LNCAP (cell line): ENCODE results near the gene PRKCZ.

Source experiments
- CTCF ChIP-seq: fragments of 450-650 bp; IDR thresholded peaks from 2 replicates; pipeline ENCODE4 v1.5.1; 2017; ENCODE audit warnings: mild to moderate bottlenecking

Gene PRKCZ

GRCh38 chr1:2055911-2056575, 5.8 kb downstream of the PRKCZ start:
- TF ChIP-seq CTCF = no peak

- TF ChIP-seq CTCF = no peak
Observed at GRCh38 chr1:2056955-2057590, 6.9 kb downstream of the PRKCZ start.

- no peak for TF ChIP-seq CTCF
Observed at GRCh38 chr1:2059290-2059953, 9.2 kb downstream of the PRKCZ start.

DNA sequence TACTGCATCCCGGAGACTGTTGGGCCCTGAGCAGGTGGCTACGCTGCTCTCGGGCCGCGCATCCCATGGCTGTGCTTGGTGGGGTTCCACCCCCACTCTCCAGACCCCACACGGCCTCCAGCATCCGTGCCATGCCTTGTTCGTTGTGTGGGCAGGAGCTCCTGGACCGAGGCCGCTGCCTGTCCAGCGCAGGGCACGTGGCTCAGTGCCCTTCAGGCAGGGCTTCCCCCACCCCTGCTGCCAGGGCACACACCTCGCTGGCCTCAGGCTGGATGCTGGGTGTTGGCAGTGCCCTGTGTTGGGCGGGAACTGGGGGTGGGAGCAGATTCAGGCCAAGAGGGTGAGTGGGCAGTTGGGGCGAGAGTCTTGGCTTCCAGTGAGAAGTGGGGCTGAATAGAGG, 9.9 kb downstream of the PRKCZ start:
- TF ChIP-seq CTCF = no peak

DNA sequence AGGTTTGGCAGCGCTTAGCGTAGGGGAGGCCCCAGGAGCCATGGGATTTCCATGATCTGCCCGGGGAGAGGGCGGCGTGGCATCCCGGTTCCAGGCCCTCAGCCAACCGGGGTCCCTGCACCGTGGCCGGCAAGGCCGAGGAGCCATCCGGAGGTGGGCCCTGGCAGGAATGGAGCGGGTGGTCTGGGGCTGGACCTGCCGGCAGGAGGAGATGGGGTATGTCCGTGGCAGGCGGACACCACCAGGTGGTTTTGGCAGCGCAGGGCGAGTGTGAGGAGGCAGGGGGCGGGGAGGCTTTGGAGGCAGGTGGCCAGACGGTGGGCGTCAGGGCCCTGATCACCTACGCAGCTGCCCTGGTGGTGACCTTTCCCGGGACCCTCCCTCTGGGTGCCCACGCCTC, 10.3 kb downstream of the PRKCZ start:
- no peak for TF ChIP-seq CTCF

GRCh38 chr1:2061065-2061778, 11.0 kb downstream of the PRKCZ start:
- no peak for TF ChIP-seq CTCF

- no peak for TF ChIP-seq CTCF
Observed at GRCh38 chr1:2065699-2066098, 15.5 kb downstream of the PRKCZ start.
